ENCODE data around the gene TENM4. TPM values are rescaled to one million over a fixed set of nuclear protein-coding genes. Genes with fewer than 3 reads are reported as not detected.

The TENM4 gene
- total and polyA plus RNA-seq, 2 of the 8 experiments (the other 6 are each of a cell fraction or from before 2014, with no cell fraction given), result 3.5 to 7.2 TPM

DNA sequence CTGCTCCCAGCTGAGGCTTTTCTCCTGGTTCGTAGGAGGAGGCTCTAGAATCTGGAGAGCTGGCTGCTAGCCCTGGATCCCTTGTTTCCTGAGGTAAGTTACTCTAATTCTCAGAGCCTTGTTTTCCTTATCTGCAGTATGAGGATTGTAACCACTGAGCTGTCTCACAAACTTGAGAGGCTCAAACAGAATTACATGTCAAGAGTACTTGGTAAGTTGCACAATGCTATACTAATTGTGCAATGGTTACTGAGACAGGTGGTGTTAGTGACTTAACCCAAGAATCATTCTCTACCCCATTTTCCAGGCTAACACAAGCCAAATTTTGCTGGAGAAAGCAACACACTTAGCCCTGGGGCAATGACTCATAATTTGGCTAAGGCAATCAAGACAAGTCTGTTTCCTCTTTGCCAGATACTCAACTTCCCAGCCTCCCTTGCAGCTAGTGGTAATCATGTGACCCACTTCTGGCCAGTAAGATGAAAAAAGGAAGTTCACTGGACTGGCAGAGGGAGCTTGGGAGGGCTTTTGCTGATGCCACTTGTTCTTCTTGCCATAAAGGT lies 348.0 kb downstream of the TENM4 start:
- ChIA-PET POLR2A (ENCODE audit: partially characterized antibody) (no interaction called here), CTCF (ENCODE audit: partially characterized antibody) (interaction anchor here (1.6 to 7.1 kb wide), 2 partner anchors 7 to 294 kb away, joined by 4 to 85 read pairs; no protein-coding TSS in a partner anchor)
- no peak overlapping the region for H2BK5ac ChIP-seq (ENCODE audit: low read depth, low read length)
- no peaks in the 10 kb centered on the region for H3K36me3 ChIP-seq (ENCODE audit: control insufficient read depth in 2 of 4, insufficient read depth in 4 of 4, low read length in 3 of 4)
- H3K23me2 ChIP-seq (ENCODE audit: low read depth, low read length), result no peaks in the 10 kb centered on the region
- H3K4me1 ChIP-seq (replicated peaks in 1 of 4; ENCODE audit: control insufficient read depth in 3 of 4, insufficient read depth in 4 of 4, low read length in 3 of 4), result peaks cover 4 to 13% (median 10%) of the 10 kb centered on the region in 4 experiments; a peak in 6 of 7 replicates
- no peak overlapping the region for H3K18ac ChIP-seq (ENCODE audit: extremely low read depth, low read length)
- no peak overlapping the region for H2BK12ac ChIP-seq (ENCODE audit: low read depth, low read length)
- no peak overlapping the region for H2BK20ac ChIP-seq (ENCODE audit: low read length)
- FAIRE-seq, result no peak
- H3K27ac ChIP-seq (ENCODE audit: low read depth, low read length), result no peak overlapping the region
- H3K56ac ChIP-seq (replicated peaks; ENCODE audit: insufficient read length, low read depth, low read length), result no peak overlapping the region
- no peak overlapping the region for H4K91ac ChIP-seq (replicated peaks; ENCODE audit: insufficient read length, low read length)
- H3K9me3 ChIP-seq (ENCODE audit: insufficient read depth in 2 of 2, low read depth in 1 of 2, low read length in 1 of 2), result peaks cover 4 to 6% of the 10 kb centered on the region in 2 experiments; a peak in 2 of 4 replicates
- H2AFZ ChIP-seq (ENCODE audit: low read length), result no peak overlapping the region
- no peak overlapping the region for H3K9ac ChIP-seq (replicated peaks in 1 of 4; ENCODE audit: extremely low read depth in 1 of 4, low read depth in 3 of 4, low read length in 3 of 4)
- 94% methylated on average over 1 of the region's 1 CpG; no CpG with 5 or more reads in 1 of the 2 experiments for WGBS, 2 experiments (ENCODE audit: extremely low coverage in 1 of 2, insufficient coverage in 1 of 2, insufficient read length in 1 of 2, insufficient replicate concordance in 2 of 2, low coverage in 1 of 2, low lambda C conversion rate in 2 of 2, missing lambda C conversion rate in 1 of 2)
- H3K27me3 ChIP-seq (replicated peaks in 1 of 4; ENCODE audit: control insufficient read depth in 3 of 4, extremely low read depth in 1 of 4, insufficient read depth in 3 of 4, low read length in 3 of 4), result no peaks in the 10 kb centered on the region
- no peak overlapping the region for H4K8ac ChIP-seq (ENCODE audit: extremely low read depth, insufficient read depth, low read length)
- TF ChIP-seq HDAC6 (IDR thresholded peaks at IDR 0.05; ENCODE audit: low read depth, low read length) (no peak), TAF7 (optimal IDR thresholded peaks at IDR 0.05; ENCODE audit: borderline replicate concordance, low read depth, low read length) (no peak), PHF8 (conservative IDR thresholded peaks at IDR 0.05; ENCODE audit: low read depth, low read length) (no peak), KDM5A (IDR thresholded peaks at IDR 0.05; ENCODE audit: low read length) (no peak)
- TF ChIP-seq, protein P1, sequence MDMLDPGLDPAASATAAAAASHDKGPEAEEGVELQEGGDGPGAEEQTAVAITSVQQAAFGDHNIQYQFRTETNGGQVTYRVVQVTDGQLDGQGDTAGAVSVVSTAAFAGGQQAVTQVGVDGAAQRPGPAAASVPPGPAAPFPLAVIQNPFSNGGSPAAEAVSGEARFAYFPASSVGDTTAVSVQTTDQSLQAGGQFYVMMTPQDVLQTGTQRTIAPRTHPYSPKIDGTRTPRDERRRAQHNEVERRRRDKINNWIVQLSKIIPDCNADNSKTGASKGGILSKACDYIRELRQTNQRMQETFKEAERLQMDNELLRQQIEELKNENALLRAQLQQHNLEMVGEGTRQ (IDR thresholded peaks at IDR 0.05; ENCODE audit: low read length), result no peak
- H3K4ac ChIP-seq (replicated peaks; ENCODE audit: insufficient read length, low read depth, low read length), result no peak overlapping the region
- H3K23ac ChIP-seq (ENCODE audit: insufficient read length), result no peak overlapping the region
- H2BK15ac ChIP-seq (ENCODE audit: low read length), result no peak overlapping the region
- H3K14ac ChIP-seq (ENCODE audit: insufficient read length), result no peak overlapping the region
- no peak for DNase-seq (ENCODE audit: low read depth in 1 of 2, low spot score in 2 of 2)
- no peaks in the 10 kb centered on the region for H4K20me1 ChIP-seq (replicated peaks in 1 of 2; ENCODE audit: control insufficient read depth in 1 of 2, insufficient read depth in 2 of 2, low read length in 2 of 2)
- H3K4me3 ChIP-seq (ENCODE audit: extremely low read depth in 1 of 4, insufficient read depth in 2 of 4, low read depth in 3 of 4, low read length in 4 of 4), result no peak overlapping the region
- H3K79me2 ChIP-seq (ENCODE audit: control insufficient read depth in 1 of 2, insufficient read depth in 2 of 2, low read length in 2 of 2), result no peaks in the 10 kb centered on the region
- no peaks in the 10 kb centered on the region for H3K79me1 ChIP-seq (ENCODE audit: low read depth, low read length)
- no peak overlapping the region for H2AK5ac ChIP-seq (ENCODE audit: low read depth, low read length)
- no peak overlapping the region for H4K5ac ChIP-seq (ENCODE audit: insufficient read length, low read depth, low read length)
- H3K4me2 ChIP-seq (ENCODE audit: insufficient read depth in 1 of 2, low read depth in 2 of 2, low read length in 2 of 2), result no peak overlapping the region
- no peak overlapping the region for H2BK120ac ChIP-seq (replicated peaks; ENCODE audit: low read depth, low read length)
